Anterior cingulate cortex (tissue), 58 donors: ENCODE results near the gene ROBO1.

Experiments used
- DNase-seq, 58 donors: peaks; one replicate each; lab custom pipeline; 2025; lab: John Stamatoyannopoulos, UW

ROBO1 gene

GRCh38 chr3:79032686-79033318 lies 735.0 kb downstream of the ROBO1 start:
- peak in 1 of 58 donors; percentile 1 for DNase-seq

- no peak for DNase-seq
These were observed 737.6 kb downstream of the ROBO1 start for GRCh38 chr3:79030157-79030556.

- no peak for DNase-seq
These were observed 738.9 kb downstream of the ROBO1 start for GRCh38 chr3:79028916-79029315.

GRCh38 chr3:79027593-79027992 lies 740.2 kb downstream of the ROBO1 start:
- no peak for DNase-seq

GRCh38 chr3:79019924-79020173 lies 747.9 kb downstream of the ROBO1 start:
- DNase-seq = no peak

GRCh38 chr3:79019137-79019923 lies 748.5 kb downstream of the ROBO1 start:
- DNase-seq = peak; percentile 37 to 89 (median 78)

GRCh38 chr3:79018671-79019136 lies 749.1 kb downstream of the ROBO1 start:
- peak in 50 of 58 donors; percentile 21 to 82 (median 62) for DNase-seq

GRCh38 chr3:79018265-79018664 lies 749.5 kb downstream of the ROBO1 start:
- DNase-seq = no peak

- no peak for DNase-seq
These were observed 751.0 kb downstream of the ROBO1 start for GRCh38 chr3:79016587-79017376.

- DNase-seq = no peak
These were observed 751.9 kb downstream of the ROBO1 start for GRCh38 chr3:79015854-79016253.

- DNase-seq = peak in 21 of 58 donors; percentile 4 to 75 (median 21)
These were observed 754.8 kb downstream of the ROBO1 start for GRCh38 chr3:79012946-79013362.

GRCh38 chr3:79012530-79012913 lies 755.3 kb downstream of the ROBO1 start:
- DNase-seq = no peak

- DNase-seq = no peak
These were observed 755.8 kb downstream of the ROBO1 start for GRCh38 chr3:79011821-79012529.

GRCh38 chr3:79009861-79010260 lies 757.9 kb downstream of the ROBO1 start:
- DNase-seq = no peak

GRCh38 chr3:79006077-79006476 lies 761.7 kb downstream of the ROBO1 start:
- DNase-seq = no peak

GRCh38 chr3:79005084-79005483 lies 762.7 kb downstream of the ROBO1 start:
- DNase-seq = no peak

GRCh38 chr3:79003994-79004393 lies 763.8 kb downstream of the ROBO1 start:
- no peak for DNase-seq

- peak in 1 of 58 donors; percentile 8 for DNase-seq
These were observed 765.1 kb downstream of the ROBO1 start for GRCh38 chr3:79002465-79003372.

- DNase-seq = no peak
These were observed 766.5 kb downstream of the ROBO1 start for GRCh38 chr3:79001255-79001654.

- DNase-seq = no peak
These were observed 768.7 kb downstream of the ROBO1 start for GRCh38 chr3:78999139-78999538.
